ENCODE measurements around the gene CYSRT1.

CYSRT1 gene

GRCh38 chr9:137275203-137275587 is 50.2 kb downstream of the CYSRT1 start:
- DNase-seq, result no peak
